ENCODE data around the gene NRARP.
A peak's percentile ranks its signal among the peaks of the same experiment; 100 is the strongest.
"Not testable (repeated sequence)": the region's sequence is repeated elsewhere in the genome, so short reads cannot be mapped to it uniquely, and the experiment has no call there.

NRARP gene

DNA sequence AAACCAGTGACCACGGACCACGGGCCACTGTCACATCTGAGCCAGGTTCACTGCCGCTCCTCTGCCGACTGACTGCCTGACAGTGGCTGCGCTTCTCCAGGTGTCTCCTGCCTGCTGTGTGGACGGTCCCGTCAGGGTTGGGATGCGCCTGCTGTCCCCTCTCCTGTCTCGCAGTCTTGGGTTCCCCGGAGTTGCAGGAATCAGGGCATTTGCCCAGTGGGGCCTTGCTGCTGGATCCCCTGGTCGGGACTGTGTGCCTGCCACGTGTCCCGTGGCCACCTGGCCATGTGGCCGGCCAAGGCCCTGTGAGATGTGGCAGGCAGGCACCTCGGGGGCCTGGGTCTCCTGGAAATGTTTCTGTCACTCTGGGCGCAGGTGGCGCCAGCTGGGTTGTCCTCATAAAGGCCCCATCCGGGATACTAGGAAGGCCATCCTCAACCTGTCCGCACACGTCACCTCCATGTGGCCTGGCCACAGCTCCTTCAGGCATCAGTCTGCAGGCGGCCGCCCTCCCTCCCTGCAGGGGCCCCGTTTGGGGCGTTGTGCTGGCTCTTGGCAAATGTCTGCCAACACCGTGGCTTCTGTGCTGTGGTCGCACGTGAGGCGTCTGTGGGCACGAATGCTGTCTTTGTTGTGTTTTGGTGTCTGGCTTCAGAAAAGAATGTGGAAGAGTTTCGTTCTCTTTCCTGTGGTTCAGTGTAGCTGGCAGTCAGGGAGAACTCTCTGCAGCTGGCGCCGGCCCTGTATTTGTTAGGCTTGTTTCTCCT lies 31.0 kb downstream of the NRARP start:
- H3K4me1 Mint-ChIP-seq: peaks cover 56% of the 10 kb centered on the region
- H3K9me3 Mint-ChIP-seq: peaks cover 3% of the 10 kb centered on the region
- no peaks in the 10 kb centered on the region for H3K27me3 Mint-ChIP-seq
- peaks cover 41% of the 10 kb centered on the region for H3K36me3 Mint-ChIP-seq
- no peak overlapping the region for H3K27ac Mint-ChIP-seq
- no peak for ATAC-seq
- H3K4me3 Mint-ChIP-seq: no peak overlapping the region

DNA sequence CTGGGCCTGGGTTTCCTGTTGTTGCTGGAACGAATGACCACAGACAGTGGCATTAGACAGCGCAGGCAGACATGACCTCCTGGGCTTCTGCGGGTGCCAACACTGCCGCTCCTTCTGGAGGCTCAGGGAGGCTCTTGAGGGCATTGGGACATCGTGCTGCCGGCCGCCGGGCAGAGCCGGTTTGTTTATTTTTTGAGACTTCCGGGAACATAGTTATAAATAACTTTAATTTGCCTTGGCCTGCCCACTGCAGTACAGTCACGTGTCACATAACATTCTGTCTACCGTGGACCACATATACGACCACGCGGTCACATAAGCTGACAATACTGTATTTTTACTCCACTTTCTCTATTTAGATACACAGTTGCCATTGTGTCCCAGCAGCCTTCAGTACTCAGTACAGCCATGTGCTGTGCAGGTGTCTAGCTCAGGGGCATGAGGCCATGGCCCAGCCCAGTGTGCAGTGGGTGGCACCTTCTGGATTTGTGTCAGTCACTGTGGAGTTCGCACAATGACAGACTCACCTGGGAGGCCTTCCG lies 32.8 kb downstream of the NRARP start:
- Mint-ChIP-seq H3K9me3 (peaks cover 3% of the 10 kb centered on the region), H3K36me3 (peaks cover 44% of the 10 kb centered on the region), H3K27me3 (no peaks in the 10 kb centered on the region), H3K27ac (peak overlapping the region; percentile 76), H3K4me1 (peaks cover 38% of the 10 kb centered on the region), H3K4me3 (peak overlapping the region; percentile 81)
- peak; percentile 68 for ATAC-seq

DNA sequence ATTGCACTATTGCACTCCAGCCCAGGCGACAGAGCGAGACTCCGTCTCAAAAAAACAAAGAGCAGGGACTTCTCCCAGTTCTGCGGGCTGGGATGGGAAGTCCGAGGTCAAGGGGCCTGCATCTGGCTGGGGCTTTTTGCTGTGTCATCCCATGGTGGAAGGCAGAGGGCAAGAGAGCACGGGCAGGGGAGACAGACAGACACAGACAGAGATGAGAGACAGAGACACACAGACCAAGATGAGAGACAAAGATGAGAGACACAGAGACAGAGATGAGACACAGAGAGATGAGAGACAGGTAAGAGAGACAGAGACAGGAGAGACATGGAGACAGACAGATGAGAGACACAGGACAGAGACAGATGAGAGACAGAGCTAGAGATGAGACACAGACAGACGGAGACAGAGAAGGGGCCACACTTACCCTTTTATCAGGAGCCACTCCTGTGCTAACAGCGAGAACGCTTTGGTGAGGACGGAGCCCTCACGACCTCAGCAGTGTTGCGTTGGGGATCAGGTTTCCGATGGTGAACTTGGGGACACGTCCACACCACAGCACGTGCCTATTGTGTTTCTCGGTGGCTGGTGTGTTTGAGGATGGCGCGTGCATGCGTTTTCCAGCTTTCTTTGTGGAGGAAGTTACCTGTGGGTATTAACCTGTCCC lies 33.4 kb downstream of the NRARP start:
- Mint-ChIP-seq H3K4me1 (peaks cover 35% of the 10 kb centered on the region), H3K4me3 (peak overlapping the region; percentile 81), H3K27me3 (no peaks in the 10 kb centered on the region), H3K27ac (peak overlapping the region; percentile 76), H3K36me3 (peaks cover 47% of the 10 kb centered on the region), H3K9me3 (peaks cover 3% of the 10 kb centered on the region)
- no peak for ATAC-seq

DNA sequence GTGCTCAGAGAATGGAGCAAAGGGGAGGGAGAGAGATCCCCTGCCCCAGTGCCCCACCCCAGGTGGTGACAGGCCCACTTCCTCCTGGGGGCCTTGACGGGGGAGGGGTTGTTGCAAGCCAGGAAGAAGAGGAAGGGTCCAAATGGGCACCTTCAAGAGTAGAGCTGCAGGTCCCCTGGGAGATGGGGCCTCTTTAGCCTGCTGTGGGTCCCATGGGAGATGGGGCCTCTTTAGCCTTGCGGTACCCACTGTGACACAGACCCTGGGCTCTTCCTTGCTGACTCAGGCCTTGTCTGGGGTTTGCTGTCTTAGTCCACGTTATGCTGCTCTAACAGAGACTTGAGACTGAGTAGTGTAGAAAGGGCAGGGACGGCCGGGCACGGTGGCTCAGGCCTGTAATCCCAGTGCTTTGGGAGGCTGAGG lies 34.1 kb downstream of the NRARP start:
- peaks cover 35% of the 10 kb centered on the region for H3K4me1 Mint-ChIP-seq
- ATAC-seq: peak; percentile 87

DNA sequence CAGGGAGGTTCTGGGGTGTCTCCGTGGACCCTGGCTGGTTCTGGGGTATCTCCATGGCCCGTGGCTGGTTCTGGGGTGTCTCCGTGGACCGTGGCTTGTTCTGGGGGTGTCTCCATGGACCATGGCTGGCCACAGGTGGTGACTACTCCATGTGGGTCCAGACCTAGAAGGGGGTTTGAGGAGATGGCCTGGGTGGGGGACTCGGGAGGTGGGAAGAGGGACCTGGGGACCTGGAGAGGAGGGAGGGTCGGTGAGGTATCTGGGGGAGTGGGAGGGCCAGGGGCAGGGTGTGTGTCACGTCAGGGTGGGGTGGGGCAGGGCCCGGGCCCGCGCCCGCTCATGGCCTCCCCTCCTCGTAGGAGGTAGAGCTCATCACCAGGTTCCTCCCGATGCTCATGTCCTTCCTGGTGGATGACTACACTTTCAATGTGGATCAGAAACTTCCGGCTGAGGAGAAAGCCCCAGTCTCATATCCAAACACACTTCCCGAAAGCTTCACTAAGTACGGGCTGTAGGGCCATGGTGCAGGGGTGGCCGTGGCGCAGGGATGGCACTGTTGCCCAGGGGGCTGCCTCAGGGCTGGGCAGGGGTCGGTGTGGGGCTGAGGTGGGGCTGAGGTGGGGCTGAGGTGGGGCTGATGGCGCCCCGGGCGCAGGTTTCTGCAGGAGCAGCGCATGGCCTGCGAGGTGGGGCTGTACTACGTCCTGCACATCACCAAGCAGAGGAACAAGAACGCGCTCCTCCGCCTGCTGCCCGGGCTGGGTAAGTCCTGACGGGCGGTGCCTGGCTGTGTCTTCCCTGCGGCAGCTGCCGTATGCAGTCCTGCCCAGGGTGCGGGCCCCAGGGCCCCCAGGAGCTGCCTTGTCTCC lies 35.3 kb downstream of the NRARP start:
- peaks cover 3% of the 10 kb centered on the region for H3K9me3 Mint-ChIP-seq
- H3K4me3 Mint-ChIP-seq: no peak overlapping the region
- peaks cover 38% of the 10 kb centered on the region for H3K4me1 Mint-ChIP-seq
- peak overlapping the region; percentile 76 for H3K27ac Mint-ChIP-seq
- peaks cover 48% of the 10 kb centered on the region for H3K36me3 Mint-ChIP-seq
- H3K27me3 Mint-ChIP-seq: no peaks in the 10 kb centered on the region
- no peak for ATAC-seq

More for the DNA sequence above, 34.1 kb downstream of the NRARP start:
- peaks cover 3% of the 10 kb centered on the region for H3K9me3 Mint-ChIP-seq
- H3K36me3 Mint-ChIP-seq: peaks cover 45% of the 10 kb centered on the region
- H3K27ac Mint-ChIP-seq: peak overlapping the region; percentile 76
- H3K4me3 Mint-ChIP-seq: peak overlapping the region; percentile 81
- no peaks in the 10 kb centered on the region for H3K27me3 Mint-ChIP-seq

DNA sequence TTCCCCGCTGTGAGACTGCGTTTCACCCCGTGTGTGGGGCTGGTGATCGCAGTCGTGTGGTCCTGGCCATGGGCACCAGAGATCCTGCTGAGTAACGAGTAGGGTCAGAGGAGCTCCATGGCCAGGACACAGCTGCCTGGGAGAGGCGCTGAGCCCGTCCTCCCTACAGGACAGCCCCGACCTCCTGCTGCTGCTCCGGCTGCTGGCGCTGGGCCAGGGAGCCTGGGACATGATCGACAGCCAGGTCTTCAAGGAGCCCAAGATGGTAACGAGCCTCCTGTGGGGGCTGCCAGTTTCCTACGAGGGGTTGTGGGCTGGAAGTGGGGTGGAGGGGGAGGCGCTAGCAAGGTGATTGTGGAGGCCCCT lies 35.9 kb downstream of the NRARP start:
- Mint-ChIP-seq H3K9me3 (peaks cover 3% of the 10 kb centered on the region), H3K4me3 (no peak overlapping the region), H3K36me3 (peaks cover 54% of the 10 kb centered on the region), H3K27ac (peak overlapping the region; percentile 37), H3K4me1 (peaks cover 39% of the 10 kb centered on the region), H3K27me3 (no peaks in the 10 kb centered on the region)
- ATAC-seq: no peak

- Mint-ChIP-seq H3K27me3 (no peaks in the 10 kb centered on the region), H3K9me3 (peaks cover 3% of the 10 kb centered on the region), H3K27ac (no peak overlapping the region), H3K4me1 (peaks cover 35% of the 10 kb centered on the region), H3K36me3 (peaks cover 54% of the 10 kb centered on the region), H3K4me3 (no peak overlapping the region)
- ATAC-seq: no peak
Observed at GRCh38 chr9:137265496-137266161, 36.4 kb downstream of the NRARP start.

- no peak for ATAC-seq
- Mint-ChIP-seq H3K4me3 (no peak overlapping the region), H3K9me3 (peaks cover 3% of the 10 kb centered on the region), H3K4me1 (peaks cover 24% of the 10 kb centered on the region), H3K27me3 (no peaks in the 10 kb centered on the region), H3K27ac (no peak overlapping the region), H3K36me3 (peaks cover 45% of the 10 kb centered on the region)
Observed at GRCh38 chr9:137264067-137264466, 38.0 kb downstream of the NRARP start.

- peaks cover 19% of the 10 kb centered on the region for H3K4me1 Mint-ChIP-seq
- H3K4me3 Mint-ChIP-seq: no peak overlapping the region
- no peak for ATAC-seq
- no peaks in the 10 kb centered on the region for H3K27me3 Mint-ChIP-seq
- H3K27ac Mint-ChIP-seq: no peak overlapping the region
- H3K9me3 Mint-ChIP-seq: peaks cover under 1% of the 10 kb centered on the region
- H3K36me3 Mint-ChIP-seq: peaks cover 40% of the 10 kb centered on the region
Observed at GRCh38 chr9:137263506-137263905, 38.6 kb downstream of the NRARP start.

- peaks cover 12% of the 10 kb centered on the region for H3K4me1 Mint-ChIP-seq
- no peaks in the 10 kb centered on the region for H3K9me3 Mint-ChIP-seq
- H3K27me3 Mint-ChIP-seq: no peaks in the 10 kb centered on the region
- H3K36me3 Mint-ChIP-seq: peaks cover 34% of the 10 kb centered on the region
- no peak overlapping the region for H3K4me3 Mint-ChIP-seq
- ATAC-seq: no peak
- H3K27ac Mint-ChIP-seq: no peak overlapping the region
Observed at GRCh38 chr9:137262909-137263285, 39.2 kb downstream of the NRARP start.

DNA sequence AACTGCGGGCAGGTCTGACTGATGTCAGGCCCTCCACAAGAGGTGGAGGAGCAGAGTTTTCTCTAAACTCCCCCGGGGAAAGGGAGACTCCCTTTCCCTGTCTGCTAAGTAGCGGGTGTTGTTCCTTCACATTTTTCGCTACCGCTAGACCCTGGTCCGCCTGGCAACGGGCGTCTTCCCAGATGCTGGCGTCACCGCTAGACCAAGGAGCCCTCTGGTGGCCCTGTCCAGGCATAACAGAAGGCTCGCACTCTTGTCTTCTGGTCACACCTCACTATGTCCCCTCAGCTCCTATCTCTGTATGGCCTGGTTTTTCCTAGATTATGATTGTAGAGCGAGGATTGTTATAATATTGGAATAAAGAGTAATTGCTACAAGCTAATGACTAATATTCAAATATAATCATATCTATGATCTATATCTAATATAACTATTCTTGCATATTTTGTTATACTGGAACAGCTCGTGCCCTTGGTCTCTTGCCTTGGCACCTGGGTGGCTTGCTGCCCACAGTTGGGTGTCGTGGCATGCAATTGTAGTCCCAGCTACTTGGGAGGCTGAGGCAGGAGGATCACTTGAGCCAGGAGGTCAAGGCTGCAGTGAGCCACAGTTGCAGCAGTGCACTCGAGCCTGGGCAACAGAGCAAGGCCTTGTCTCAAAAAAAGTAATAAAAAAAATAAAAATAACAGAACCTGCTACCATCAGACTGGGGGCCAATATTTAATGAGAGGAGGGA lies 39.7 kb downstream of the NRARP start:
- H3K27me3 Mint-ChIP-seq, H3K4me1 Mint-ChIP-seq, H3K9me3 Mint-ChIP-seq, H3K4me3 Mint-ChIP-seq, ATAC-seq: not testable (repeated sequence)
- H3K27ac Mint-ChIP-seq: peak overlapping the region; percentile 46
- peaks cover 28% of the 10 kb centered on the region for H3K36me3 Mint-ChIP-seq

- H3K27ac Mint-ChIP-seq: no peak overlapping the region
- H3K4me3 Mint-ChIP-seq: peak overlapping the region; percentile 9
- no peaks in the 10 kb centered on the region for H3K27me3 Mint-ChIP-seq
- ATAC-seq: no peak
- peaks cover 37% of the 10 kb centered on the region for H3K4me1 Mint-ChIP-seq
- H3K9me3 Mint-ChIP-seq: no peaks in the 10 kb centered on the region
- H3K36me3 Mint-ChIP-seq: peaks cover 6% of the 10 kb centered on the region
Observed at GRCh38 chr9:137256856-137257255, 45.2 kb downstream of the NRARP start.

DNA sequence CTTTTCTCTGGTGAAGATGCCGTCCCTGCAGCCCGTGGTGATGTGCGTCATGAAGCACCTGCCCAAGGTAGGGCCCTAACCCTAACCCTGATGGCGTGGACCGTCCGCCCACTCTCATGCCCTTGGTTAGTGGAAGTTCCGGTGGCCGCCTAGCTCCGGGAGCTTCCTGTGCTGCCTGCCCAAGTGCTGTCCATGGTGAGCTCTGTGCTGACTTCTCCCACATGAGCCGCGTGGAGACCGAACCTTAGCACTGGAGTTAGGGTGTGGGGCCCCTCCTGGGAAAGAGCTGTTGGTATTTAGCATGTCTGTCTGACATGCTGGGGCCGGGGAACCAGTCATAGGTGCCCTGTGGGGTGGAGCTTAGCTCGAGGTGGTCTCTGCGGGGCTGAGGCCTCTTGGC lies 45.7 kb downstream of the NRARP start:
- no peaks in the 10 kb centered on the region for H3K9me3 Mint-ChIP-seq
- peaks cover 32% of the 10 kb centered on the region for H3K4me1 Mint-ChIP-seq
- no peak overlapping the region for H3K27ac Mint-ChIP-seq
- peak overlapping the region; percentile 83 for H3K4me3 Mint-ChIP-seq
- no peaks in the 10 kb centered on the region for H3K27me3 Mint-ChIP-seq
- no peak for ATAC-seq
- H3K36me3 Mint-ChIP-seq: peaks cover 1% of the 10 kb centered on the region

DNA sequence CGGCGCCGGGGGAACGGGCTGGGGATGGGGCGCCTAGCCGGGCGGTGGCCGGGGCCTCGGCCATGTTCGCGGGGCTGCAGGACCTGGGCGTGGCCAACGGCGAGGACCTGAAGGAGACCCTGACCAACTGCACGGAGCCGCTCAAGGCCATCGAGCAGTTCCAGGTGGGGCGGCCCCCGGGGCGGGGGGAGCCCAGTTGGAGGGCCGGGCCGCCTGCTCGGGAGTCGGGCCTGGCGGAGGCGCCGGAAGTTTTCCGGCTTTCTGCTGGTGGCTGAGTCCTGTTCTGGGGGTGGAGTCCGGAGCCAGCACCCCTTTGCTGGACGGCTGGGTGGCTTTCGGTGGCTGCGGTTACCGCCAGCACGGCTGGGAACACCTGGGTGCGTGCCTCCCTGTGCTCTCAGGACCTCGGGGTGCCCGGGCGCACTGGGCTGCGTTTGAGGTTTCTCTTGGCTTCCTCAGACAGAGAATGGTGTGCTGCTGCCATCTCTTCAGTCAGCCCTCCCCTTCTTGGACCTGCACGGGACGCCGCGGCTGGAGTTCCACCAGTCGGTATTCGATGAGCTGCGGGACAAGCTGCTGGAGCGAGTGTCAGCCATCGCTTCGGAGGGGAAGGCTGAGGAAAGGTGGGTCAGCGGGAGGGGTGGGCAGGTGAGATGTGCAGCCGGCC lies 46.5 kb downstream of the NRARP start:
- no peaks in the 10 kb centered on the region for H3K9me3 Mint-ChIP-seq
- H3K4me1 Mint-ChIP-seq: peaks cover 32% of the 10 kb centered on the region
- H3K36me3 Mint-ChIP-seq: no peaks in the 10 kb centered on the region
- ATAC-seq: no peak
- peak overlapping the region; percentile 12 for H3K27ac Mint-ChIP-seq
- H3K27me3 Mint-ChIP-seq: no peaks in the 10 kb centered on the region
- H3K4me3 Mint-ChIP-seq: peak overlapping the region; percentile 83

Measured in stimulated activated memory B cell treated with anti-CD40 and anti-IgM and Interleukin-4, amounts not matched to agents 10 μg/mL and 1 μg/mL and 100 μg/mL, for 72 hours (primary cell).